GM08714 (cell line): ENCODE results near the gene KCNK10.

Experiments used
- H3K4me3 ChIP-seq: fragments of 200-500 bp; sonication (Bioruptor generic); 2 replicates; pipeline ENCODE4 v1.5.1; 2014; ENCODE audit warnings: mild to moderate bottlenecking, low read length, inconsistent platforms
- ZNF274 ChIP-seq: IDR thresholded peaks from 2 replicates; pipeline ENCODE4 v1.6.1; 2012; ENCODE audit warnings: mild to moderate bottlenecking, low read depth, low read length

Gene KCNK10

GRCh38 chr14:88323086-88323522 lies at the start of gene KCNK10:
KCNK10 (minus strand) TSS chr14:88323269; CDS start chr14:88322798, 471 bp downstream.
- peak within 1 kb of the TSS; percentile 50; the same call in 1 of the 2 replicates for H3K4me3 ChIP-seq
- no peak for TF ChIP-seq ZNF274

- no peak overlapping the region for H3K4me3 ChIP-seq
- no peak for TF ChIP-seq ZNF274
Measured at GRCh38 chr14:88369496-88369895, 46.4 kb upstream of the KCNK10 start.

DNA sequence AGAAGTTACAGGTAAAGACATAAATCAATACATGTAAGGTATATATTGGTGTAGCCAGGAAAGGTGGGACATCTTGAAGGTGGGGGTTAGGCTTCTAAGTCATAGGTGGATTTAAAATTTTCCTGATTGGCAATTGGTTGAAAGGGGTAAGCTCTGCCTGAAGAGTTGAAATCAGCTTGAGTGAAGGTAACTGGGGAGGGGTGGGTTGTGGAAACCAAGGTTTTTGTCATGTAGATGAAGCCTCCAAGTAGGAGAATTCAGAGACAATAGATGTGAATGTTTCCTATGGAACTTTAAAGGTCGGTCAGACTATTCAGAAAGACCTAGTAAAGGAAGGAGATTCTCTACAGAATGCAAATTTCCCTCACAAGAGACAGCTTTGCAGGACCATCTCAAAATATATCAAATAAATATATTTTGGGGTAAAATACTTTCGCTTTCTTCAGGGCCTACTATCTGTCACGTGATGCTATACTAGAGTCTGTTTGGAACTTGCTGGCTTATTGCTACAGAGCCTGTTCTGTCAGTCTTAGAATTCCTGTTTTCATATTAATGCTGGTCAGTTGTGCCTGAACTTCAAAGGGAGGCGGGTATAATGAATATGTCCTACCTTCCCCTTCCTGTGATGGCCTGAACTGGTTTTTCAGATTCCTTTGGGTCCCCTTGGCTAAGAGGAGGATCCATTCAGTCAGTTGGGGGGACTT lies 41.8 kb upstream of the KCNK10 start:
- TF ChIP-seq ZNF274 = no peak
- no peak overlapping the region for H3K4me3 ChIP-seq

- no peak for TF ChIP-seq ZNF274
- H3K4me3 ChIP-seq = no peak overlapping the region
Measured at GRCh38 chr14:88363644-88364043, 40.6 kb upstream of the KCNK10 start.

DNA sequence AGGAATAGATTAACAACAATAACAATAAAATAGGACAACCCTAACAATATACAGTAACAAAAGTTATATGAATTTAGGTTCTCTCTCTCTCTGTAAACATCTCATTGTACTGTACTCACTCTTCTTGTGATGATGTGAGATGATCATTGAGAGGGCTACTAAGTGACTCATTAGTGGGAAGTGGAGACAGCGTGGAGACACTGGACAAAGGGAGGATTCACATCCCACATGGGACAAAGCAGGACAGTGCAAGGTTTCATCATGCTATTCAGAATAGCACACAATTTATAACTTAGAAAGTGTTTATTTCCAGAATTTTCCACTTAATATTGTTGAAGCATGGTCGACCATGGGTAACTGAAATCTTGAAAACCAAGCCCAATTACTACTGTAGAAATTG lies 36.4 kb upstream of the KCNK10 start:
- TF ChIP-seq ZNF274 = no peak
- H3K4me3 ChIP-seq = no peak overlapping the region

DNA sequence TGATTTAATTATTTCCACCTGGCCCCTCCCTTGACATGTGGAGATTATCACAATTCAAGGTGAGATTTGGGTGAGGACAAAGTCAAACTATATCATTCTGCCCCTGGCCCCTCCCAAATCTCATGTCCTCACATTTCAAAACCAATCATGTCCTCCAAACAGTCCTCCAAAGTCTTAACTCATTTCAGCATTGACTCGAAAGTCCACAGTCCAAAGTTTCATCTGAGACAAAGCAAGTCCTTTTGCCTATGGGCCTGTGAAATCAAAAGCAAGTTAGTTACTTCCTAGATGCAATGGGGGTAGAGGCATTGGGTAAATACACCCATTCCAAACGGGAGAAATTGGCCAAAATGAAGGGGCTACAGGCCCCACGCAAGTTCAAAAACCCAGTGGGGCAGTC lies 31.3 kb upstream of the KCNK10 start:
- H3K4me3 ChIP-seq = no peak overlapping the region
- TF ChIP-seq ZNF274 = no peak

GRCh38 chr14:88352698-88353097 lies 29.6 kb upstream of the KCNK10 start:
- no peak overlapping the region for H3K4me3 ChIP-seq
- no peak for TF ChIP-seq ZNF274

GRCh38 chr14:88351966-88352691 lies 29.1 kb upstream of the KCNK10 start:
- no peak for TF ChIP-seq ZNF274

DNA sequence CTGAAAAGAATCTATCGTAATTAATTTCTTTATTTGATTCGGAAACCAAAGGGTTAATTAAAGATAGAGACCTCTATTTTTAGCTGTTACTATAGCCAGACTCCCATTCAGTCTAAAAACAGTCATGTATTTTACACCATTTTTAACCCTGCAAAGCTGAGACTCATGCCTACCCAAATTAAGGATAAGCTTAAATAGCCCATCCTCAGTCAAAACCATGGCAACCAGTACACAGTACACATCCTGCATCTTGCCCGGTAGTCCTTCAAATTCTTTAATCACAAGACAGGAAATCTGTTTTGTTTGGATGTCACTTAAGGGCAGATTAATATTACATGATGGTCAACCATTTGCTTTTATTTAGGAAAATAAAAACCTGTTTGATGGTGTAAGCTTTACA lies 25.5 kb upstream of the KCNK10 start:
- H3K4me3 ChIP-seq = no peak overlapping the region
- no peak for TF ChIP-seq ZNF274

More at GRCh38 chr14:88351966-88352691, 29.1 kb upstream of the KCNK10 start:
- no peak overlapping the region for H3K4me3 ChIP-seq

DNA sequence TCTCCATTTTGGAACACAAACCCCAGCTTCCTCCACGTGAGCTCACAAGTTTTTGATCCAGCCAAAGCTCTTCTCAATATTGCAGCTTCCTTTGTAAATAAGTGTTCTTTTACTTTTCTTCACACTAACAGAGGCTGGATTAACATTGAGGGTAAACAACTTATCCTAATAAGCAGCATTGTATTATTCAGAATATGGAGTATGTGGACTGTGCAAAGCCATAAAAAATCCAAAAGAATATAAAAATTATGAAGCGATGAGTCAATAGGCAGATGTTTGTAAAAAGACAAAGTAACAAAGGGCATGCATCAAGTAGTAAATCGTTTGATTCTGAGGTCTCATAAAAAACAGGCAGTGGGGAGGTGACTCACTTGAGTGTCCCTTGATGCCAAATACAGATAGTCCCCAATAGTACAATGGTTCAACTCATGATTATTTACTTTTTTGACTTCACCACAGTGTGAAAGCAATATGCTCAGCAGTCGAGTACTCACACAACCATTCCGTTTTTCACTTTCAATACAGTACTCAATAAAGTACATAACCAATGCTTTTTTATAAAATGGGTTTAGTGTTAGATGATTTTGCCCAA lies 23.1 kb upstream of the KCNK10 start:
- no peak overlapping the region for H3K4me3 ChIP-seq
- no peak for TF ChIP-seq ZNF274

- TF ChIP-seq ZNF274 = no peak
- no peak overlapping the region for H3K4me3 ChIP-seq
Measured at GRCh38 chr14:88342980-88343379, 19.9 kb upstream of the KCNK10 start.

GRCh38 chr14:88340357-88340756 lies 17.3 kb upstream of the KCNK10 start:
- TF ChIP-seq ZNF274 = no peak
- H3K4me3 ChIP-seq = no peak overlapping the region

GRCh38 chr14:88333036-88333435 lies 10.0 kb upstream of the KCNK10 start:
- no peak for TF ChIP-seq ZNF274
- H3K4me3 ChIP-seq = no peak overlapping the region

DNA sequence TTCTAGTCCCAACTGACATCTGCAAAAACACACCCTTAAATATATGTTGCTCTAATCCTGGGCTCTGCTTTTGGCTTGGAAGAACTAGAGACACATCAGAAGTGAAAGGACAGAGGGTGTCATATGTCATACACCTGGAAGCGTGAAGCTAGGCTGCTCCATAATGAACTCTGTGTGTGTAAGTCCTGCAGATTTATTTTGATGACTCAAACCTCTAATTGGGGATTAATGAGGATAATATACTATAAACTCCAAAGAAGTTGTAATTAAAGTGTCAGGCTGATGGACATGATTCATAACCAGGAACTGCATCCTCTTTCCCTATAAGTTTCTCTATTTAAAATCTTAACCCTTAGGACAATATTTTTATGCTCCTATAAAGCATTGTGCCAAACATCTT lies 4.4 kb upstream of the KCNK10 start:
- no peak overlapping the region for H3K4me3 ChIP-seq
- no peak for TF ChIP-seq ZNF274
